ENCODE data around the gene ATP2B2.

ATP2B2 gene

DNA sequence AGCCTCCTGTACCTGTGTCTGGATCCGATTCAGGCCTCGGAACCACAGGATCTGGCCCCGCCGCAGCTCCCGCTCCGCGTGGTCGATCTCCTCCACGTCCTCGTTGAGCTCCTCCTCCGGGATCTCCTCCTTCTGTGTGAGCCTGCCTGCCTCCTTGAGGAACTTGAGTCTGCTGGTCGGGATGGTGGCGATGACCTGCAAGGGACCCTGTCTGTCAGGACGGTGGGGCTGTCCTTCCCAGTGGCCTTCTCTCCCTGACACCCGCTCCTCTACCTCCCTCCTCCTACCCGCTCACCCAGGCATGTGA is 167.3 kb downstream of the ATP2B2 start:
- no peaks in the 10 kb centered on the region for H3K79me2 ChIP-seq (ENCODE audit: insufficient read depth, low read length)
- H3K4me1 ChIP-seq (ENCODE audit: insufficient read depth, low read length) = no peaks in the 10 kb centered on the region
- no peak overlapping the region for H3K4me2 ChIP-seq (ENCODE audit: insufficient read depth, low read length)
- H4K20me1 ChIP-seq (ENCODE audit: insufficient read depth, low read length) = no peaks in the 10 kb centered on the region; the same call in 1 of the 2 replicates
- H3K9ac ChIP-seq (ENCODE audit: low read depth, low read length) = no peak overlapping the region
- H3K9me3 ChIP-seq (ENCODE audit: insufficient read depth, low read length, severe bottlenecking) = no peaks in the 10 kb centered on the region
- H3K27ac ChIP-seq (ENCODE audit: low read length) = no peak overlapping the region
- H3K4me3 ChIP-seq (ENCODE audit: low read depth in 1 of 2, low read length in 2 of 2) = no peak overlapping the region
- no peaks in the 10 kb centered on the region for H3K36me3 ChIP-seq (ENCODE audit: insufficient read depth, low read length)
- no peak for TF ChIP-seq EZH2 (IDR thresholded peaks at IDR 0.05; ENCODE audit: borderline replicate concordance, low read depth, low read length, severe bottlenecking)
- TF ChIP-seq, protein P1, sequence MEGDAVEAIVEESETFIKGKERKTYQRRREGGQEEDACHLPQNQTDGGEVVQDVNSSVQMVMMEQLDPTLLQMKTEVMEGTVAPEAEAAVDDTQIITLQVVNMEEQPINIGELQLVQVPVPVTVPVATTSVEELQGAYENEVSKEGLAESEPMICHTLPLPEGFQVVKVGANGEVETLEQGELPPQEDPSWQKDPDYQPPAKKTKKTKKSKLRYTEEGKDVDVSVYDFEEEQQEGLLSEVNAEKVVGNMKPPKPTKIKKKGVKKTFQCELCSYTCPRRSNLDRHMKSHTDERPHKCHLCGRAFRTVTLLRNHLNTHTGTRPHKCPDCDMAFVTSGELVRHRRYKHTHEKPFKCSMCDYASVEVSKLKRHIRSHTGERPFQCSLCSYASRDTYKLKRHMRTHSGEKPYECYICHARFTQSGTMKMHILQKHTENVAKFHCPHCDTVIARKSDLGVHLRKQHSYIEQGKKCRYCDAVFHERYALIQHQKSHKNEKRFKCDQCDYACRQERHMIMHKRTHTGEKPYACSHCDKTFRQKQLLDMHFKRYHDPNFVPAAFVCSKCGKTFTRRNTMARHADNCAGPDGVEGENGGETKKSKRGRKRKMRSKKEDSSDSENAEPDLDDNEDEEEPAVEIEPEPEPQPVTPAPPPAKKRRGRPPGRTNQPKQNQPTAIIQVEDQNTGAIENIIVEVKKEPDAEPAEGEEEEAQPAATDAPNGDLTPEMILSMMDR (IDR thresholded peaks at IDR 0.05; ENCODE audit: borderline replicate concordance, extremely low read depth, low read length, poor library complexity, severe bottlenecking) = no peak
- no peaks in the 10 kb centered on the region for H3K27me3 ChIP-seq (ENCODE audit: insufficient read depth, low read length, poor library complexity)
- no peak overlapping the region for H2AFZ ChIP-seq (ENCODE audit: low read depth, low read length)
- ATAC-seq (ENCODE audit: insufficient read depth, low read depth) (no peak), DNase-seq (no peak)

DNA sequence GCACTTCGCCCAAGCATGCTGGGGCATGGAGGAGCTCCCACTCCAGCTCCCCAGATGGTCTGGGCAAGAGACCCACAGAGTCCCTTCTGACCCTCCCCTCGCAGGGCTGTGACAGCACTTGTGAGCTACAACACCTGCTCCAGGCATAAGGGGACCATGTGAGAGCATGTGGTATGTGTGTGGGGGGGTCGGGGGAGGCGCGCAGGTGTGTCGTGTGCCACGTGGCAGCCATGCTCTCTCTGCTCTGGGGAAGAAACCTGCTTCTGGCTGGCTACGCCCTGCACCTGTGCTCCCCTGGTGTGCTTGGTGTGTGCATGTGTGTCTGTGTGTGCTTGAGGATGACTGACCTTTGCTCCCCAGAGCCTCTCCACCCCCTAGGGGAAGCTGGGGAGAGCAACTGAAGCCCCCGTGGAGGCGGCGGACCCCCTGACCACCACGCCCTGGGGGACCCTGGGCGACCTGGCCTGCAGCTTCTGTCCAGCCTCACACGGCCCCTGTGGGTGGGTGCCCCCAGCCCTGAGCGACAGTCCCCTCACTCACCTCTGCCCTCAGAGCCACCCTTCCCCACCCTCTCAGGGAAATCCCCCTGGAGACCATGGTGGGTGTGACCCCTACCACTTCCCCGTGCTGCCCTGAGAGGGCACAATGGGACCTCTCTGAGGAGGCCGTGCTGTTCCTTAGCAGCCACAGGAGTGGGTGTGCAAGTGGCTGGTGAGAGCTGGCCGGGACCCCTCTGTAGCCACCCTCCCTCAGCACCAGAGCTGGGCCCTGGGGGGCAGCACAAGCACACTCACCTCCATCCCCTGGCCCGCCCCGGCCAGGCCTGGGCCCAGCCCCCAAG is 167.8 kb downstream of the ATP2B2 start:
- ATAC-seq (ENCODE audit: insufficient read depth, low read depth) (no peak), DNase-seq (no peak)
- no peak for TF ChIP-seq EZH2 (IDR thresholded peaks at IDR 0.05; ENCODE audit: borderline replicate concordance, low read depth, low read length, severe bottlenecking)
- TF ChIP-seq, protein P1 (IDR thresholded peaks at IDR 0.05; ENCODE audit: borderline replicate concordance, extremely low read depth, low read length, poor library complexity, severe bottlenecking) = no peak
- H3K27ac ChIP-seq (ENCODE audit: low read length) = no peak overlapping the region
- no peaks in the 10 kb centered on the region for H3K4me1 ChIP-seq (ENCODE audit: insufficient read depth, low read length)
- no peaks in the 10 kb centered on the region; the same call in 1 of the 2 replicates for H4K20me1 ChIP-seq (ENCODE audit: insufficient read depth, low read length)
- H3K9me3 ChIP-seq (ENCODE audit: insufficient read depth, low read length, severe bottlenecking) = no peaks in the 10 kb centered on the region
- no peaks in the 10 kb centered on the region for H3K79me2 ChIP-seq (ENCODE audit: insufficient read depth, low read length)
- H3K4me3 ChIP-seq (ENCODE audit: low read depth in 1 of 2, low read length in 2 of 2) = no peak overlapping the region
- no peaks in the 10 kb centered on the region for H3K27me3 ChIP-seq (ENCODE audit: insufficient read depth, low read length, poor library complexity)
- H3K36me3 ChIP-seq (ENCODE audit: insufficient read depth, low read length) = no peaks in the 10 kb centered on the region
- H3K9ac ChIP-seq (ENCODE audit: low read depth, low read length) = no peak overlapping the region
- H3K4me2 ChIP-seq (ENCODE audit: insufficient read depth, low read length) = no peak overlapping the region
- no peak overlapping the region for H2AFZ ChIP-seq (ENCODE audit: low read depth, low read length)

GRCh38 chr3:10336761-10337160 is 168.6 kb downstream of the ATP2B2 start:
- TF ChIP-seq, protein P1 (IDR thresholded peaks at IDR 0.05; ENCODE audit: borderline replicate concordance, extremely low read depth, low read length, poor library complexity, severe bottlenecking) = no peak
- TF ChIP-seq EZH2 (IDR thresholded peaks at IDR 0.05; ENCODE audit: borderline replicate concordance, low read depth, low read length, severe bottlenecking) = no peak
- Histone ChIP-seq H3K4me2 (ENCODE audit: insufficient read depth, low read length) (no peak overlapping the region), H4K20me1 (ENCODE audit: insufficient read depth, low read length) (no peaks in the 10 kb centered on the region; the same call in 1 of the 2 replicates), H3K36me3 (ENCODE audit: insufficient read depth, low read length) (no peaks in the 10 kb centered on the region), H3K27ac (ENCODE audit: low read length) (no peak overlapping the region), H3K27me3 (ENCODE audit: insufficient read depth, low read length, poor library complexity) (no peaks in the 10 kb centered on the region), H3K4me3 (ENCODE audit: low read depth in 1 of 2, low read length in 2 of 2) (no peak overlapping the region), H3K9ac (ENCODE audit: low read depth, low read length) (no peak overlapping the region), H3K4me1 (ENCODE audit: insufficient read depth, low read length) (no peaks in the 10 kb centered on the region), H3K79me2 (ENCODE audit: insufficient read depth, low read length) (no peaks in the 10 kb centered on the region), H3K9me3 (ENCODE audit: insufficient read depth, low read length, severe bottlenecking) (no peaks in the 10 kb centered on the region), H2AFZ (ENCODE audit: low read depth, low read length) (no peak overlapping the region)
- ATAC-seq (ENCODE audit: insufficient read depth, low read depth) (no peak), DNase-seq (no peak)
